GM23248 (cell line): ENCODE data around the gene PHYKPL.

ENCODE experiments used
- EZH2 ChIP-seq: fragments of 200-600 bp; sonication (generic); IDR thresholded peaks from 2 replicates; pipeline ENCODE4 v1.6.1; 2018; ENCODE audit warnings: antibody characterized with exemption, mild to moderate bottlenecking; ENCODE audit not compliant: insufficient read depth, poor library complexity, severe bottlenecking
- EZH2phosphoT487 ChIP-seq: fragments of 200-600 bp; sonication (generic); IDR thresholded peaks from 2 replicates; pipeline ENCODE4 v1.6.1; 2018; ENCODE audit warnings: antibody characterized with exemption, moderate library complexity, mild to moderate bottlenecking, low read depth; ENCODE audit not compliant: insufficient read depth

DNA sequence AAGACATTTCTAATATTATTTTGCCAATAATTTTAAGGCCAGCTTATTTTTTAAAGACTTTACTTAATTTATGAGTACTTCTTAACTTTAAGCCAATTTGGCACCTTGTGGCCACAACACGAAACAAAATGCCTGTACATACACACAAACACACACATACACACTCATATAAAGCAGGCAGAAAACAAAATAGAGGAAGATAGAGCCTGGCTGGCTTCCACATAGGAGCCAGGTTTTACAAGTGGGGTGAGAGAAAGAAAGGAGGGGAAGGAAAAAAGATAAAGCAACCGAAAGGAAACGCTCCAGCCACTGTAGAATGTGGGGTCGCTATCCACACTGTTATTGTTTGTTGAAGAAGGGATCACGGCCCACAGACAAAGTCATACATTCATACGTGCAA, 55.8 kb downstream of the PHYKPL start:
- TF ChIP-seq EZH2phosphoT487: no peak
- no peak for TF ChIP-seq EZH2
